ENCODE results near the gene ALDH1L1. TPM values are rescaled to one million over a fixed set of nuclear protein-coding genes. Genes with fewer than 3 reads are reported as not detected.
A peak's percentile ranks its signal among the peaks of the same experiment; 100 is the strongest.

The ALDH1L1 gene
- total and polyA plus RNA-seq, 2 of the 8 experiments (the other 6 are each of a cell fraction or from before 2014, with no cell fraction given) = 0.98 to 1.6 TPM

GRCh38 chr3:126109880-126110235, 70.5 kb downstream of the ALDH1L1 start:
- Histone ChIP-seq H2AFZ (ENCODE audit: low read length) (no peak overlapping the region), H3K9ac (replicated peaks in 1 of 4; ENCODE audit: extremely low read depth in 1 of 4, low read depth in 3 of 4, low read length in 3 of 4) (no peak overlapping the region), H4K91ac (replicated peaks; ENCODE audit: insufficient read length, low read length) (no peak overlapping the region), H2BK5ac (ENCODE audit: low read depth, low read length) (no peak overlapping the region), H3K18ac (ENCODE audit: extremely low read depth, low read length) (no peak overlapping the region), H3K27ac (ENCODE audit: low read depth, low read length) (no peak overlapping the region), H3K56ac (replicated peaks; ENCODE audit: insufficient read length, low read depth, low read length) (no peak overlapping the region), H2AK5ac (ENCODE audit: low read depth, low read length) (no peak overlapping the region), H3K4me2 (ENCODE audit: insufficient read depth in 1 of 2, low read depth in 2 of 2, low read length in 2 of 2) (no peak overlapping the region), H4K20me1 (replicated peaks in 1 of 2; ENCODE audit: control insufficient read depth in 1 of 2, insufficient read depth in 2 of 2, low read length in 2 of 2) (no peaks in the 10 kb centered on the region), H3K36me3 (ENCODE audit: control insufficient read depth in 2 of 4, insufficient read depth in 4 of 4, low read length in 3 of 4) (no peaks in the 10 kb centered on the region), H3K23me2 (ENCODE audit: low read depth, low read length) (no peaks in the 10 kb centered on the region), H2BK120ac (replicated peaks; ENCODE audit: low read depth, low read length) (no peak overlapping the region), H3K27me3 (replicated peaks in 1 of 4; ENCODE audit: control insufficient read depth in 3 of 4, extremely low read depth in 1 of 4, insufficient read depth in 3 of 4, low read length in 3 of 4) (0 out of 7 replicates have a peak, but pooled peaks cover 0 to 2% (median 0%) of the 10 kb centered on the region in 4 experiments), H3K79me2 (ENCODE audit: control insufficient read depth in 1 of 2, insufficient read depth in 2 of 2, low read length in 2 of 2) (no peaks in the 10 kb centered on the region), H3K79me1 (ENCODE audit: low read depth, low read length) (no peaks in the 10 kb centered on the region), H3K9me3 (ENCODE audit: insufficient read depth in 2 of 2, low read depth in 1 of 2, low read length in 1 of 2) (no peaks in the 10 kb centered on the region), H3K4ac (replicated peaks; ENCODE audit: insufficient read length, low read depth, low read length) (no peak overlapping the region), H2BK20ac (ENCODE audit: low read length) (no peak overlapping the region), H3K14ac (ENCODE audit: insufficient read length) (no peak overlapping the region), H4K8ac (ENCODE audit: extremely low read depth, insufficient read depth, low read length) (no peak overlapping the region), H2BK12ac (ENCODE audit: low read depth, low read length) (no peak overlapping the region), H2BK15ac (ENCODE audit: low read length) (no peak overlapping the region), H4K5ac (ENCODE audit: insufficient read length, low read depth, low read length) (no peak overlapping the region), H3K4me3 (ENCODE audit: extremely low read depth in 1 of 4, insufficient read depth in 2 of 4, low read depth in 3 of 4, low read length in 4 of 4) (no peak overlapping the region), H3K23ac (ENCODE audit: insufficient read length) (no peak overlapping the region), H3K4me1 (replicated peaks in 1 of 4; ENCODE audit: control insufficient read depth in 3 of 4, insufficient read depth in 4 of 4, low read length in 3 of 4) (no peaks in the 10 kb centered on the region)
- FAIRE-seq (no peak), DNase-seq (ENCODE audit: low read depth in 1 of 2, low spot score in 2 of 2) (peak in 1 of 2 experiments; percentile 24)
- ChIA-PET CTCF (ENCODE audit: partially characterized antibody) (interaction anchor here (1.0 to 3.2 kb wide), 3 partner anchors 15 to 50 kb away, joined by 4 to 16 read pairs (median 4); no protein-coding TSS in a partner anchor), POLR2A (ENCODE audit: partially characterized antibody) (no interaction called here)
- WGBS, 2 experiments (ENCODE audit: extremely low coverage in 1 of 2, insufficient coverage in 1 of 2, insufficient read length in 1 of 2, insufficient replicate concordance in 2 of 2, low coverage in 1 of 2, low lambda C conversion rate in 2 of 2, missing lambda C conversion rate in 1 of 2) = 96% methylated on average over 10 of the region's 10 CpGs; no CpG with 5 or more reads in 1 of the 2 experiments
- TF ChIP-seq PHF8 (conservative IDR thresholded peaks at IDR 0.05; ENCODE audit: low read depth, low read length) = no peak
- no peak for TF ChIP-seq ASH2L (IDR thresholded peaks at IDR 0.05; ENCODE audit: low read length)
- no peak for TF ChIP-seq EP300 (IDR thresholded peaks at IDR 0.05; ENCODE audit: borderline replicate concordance in 1 of 2, low read depth in 2 of 2, low read length in 2 of 2)
- TF ChIP-seq NANOG (IDR thresholded peaks at IDR 0.05; ENCODE audit: insufficient read depth, low read depth, low read length, poor library complexity, severe bottlenecking) = no peak
- no peak for TF ChIP-seq CHD1 (IDR thresholded peaks at IDR 0.05; ENCODE audit: low read depth, low read length)
